Breast epithelium (tissue), 3 donors: ENCODE measurements around the gene ARHGEF17.

Experiments
- POLR2A ChIP-seq: fragments of 450-650 bp; IDR thresholded peaks from one replicate; pipeline ENCODE4 v1.6.1; 2016; ENCODE audit warnings: antibody characterized with exemption, mild to moderate bottlenecking, moderate library complexity
- POLR2AphosphoS5 ChIP-seq, 3 donors: sonication (generic); formaldehyde crosslinking; IDR thresholded peaks; one replicate each; pipeline ENCODE4 v1.6.1; 2017; ENCODE audit warnings: antibody characterized with exemption in 3 of 3
- TF ChIP-seq, protein P1 (sequence below), 3 donors: fragments of 450-650 bp; IDR thresholded peaks; one replicate each; pipeline ENCODE4 v1.5.1; 2016 to 2017; ENCODE audit warnings: antibody characterized with exemption in 3 of 3, mild to moderate bottlenecking in 3 of 3, moderate library complexity in 3 of 3

GRCh38 chr11:73285721-73286120 is 22.4 kb upstream of the ARHGEF17 start:
- TF ChIP-seq POLR2AphosphoS5 (IDR thresholded peaks at IDR 0.05) (no peak), POLR2A (no peak)
- TF ChIP-seq, protein P1, sequence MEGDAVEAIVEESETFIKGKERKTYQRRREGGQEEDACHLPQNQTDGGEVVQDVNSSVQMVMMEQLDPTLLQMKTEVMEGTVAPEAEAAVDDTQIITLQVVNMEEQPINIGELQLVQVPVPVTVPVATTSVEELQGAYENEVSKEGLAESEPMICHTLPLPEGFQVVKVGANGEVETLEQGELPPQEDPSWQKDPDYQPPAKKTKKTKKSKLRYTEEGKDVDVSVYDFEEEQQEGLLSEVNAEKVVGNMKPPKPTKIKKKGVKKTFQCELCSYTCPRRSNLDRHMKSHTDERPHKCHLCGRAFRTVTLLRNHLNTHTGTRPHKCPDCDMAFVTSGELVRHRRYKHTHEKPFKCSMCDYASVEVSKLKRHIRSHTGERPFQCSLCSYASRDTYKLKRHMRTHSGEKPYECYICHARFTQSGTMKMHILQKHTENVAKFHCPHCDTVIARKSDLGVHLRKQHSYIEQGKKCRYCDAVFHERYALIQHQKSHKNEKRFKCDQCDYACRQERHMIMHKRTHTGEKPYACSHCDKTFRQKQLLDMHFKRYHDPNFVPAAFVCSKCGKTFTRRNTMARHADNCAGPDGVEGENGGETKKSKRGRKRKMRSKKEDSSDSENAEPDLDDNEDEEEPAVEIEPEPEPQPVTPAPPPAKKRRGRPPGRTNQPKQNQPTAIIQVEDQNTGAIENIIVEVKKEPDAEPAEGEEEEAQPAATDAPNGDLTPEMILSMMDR (IDR thresholded peaks at IDR 0.05), result no peak
